Mucosa of gallbladder (tissue), 1 donor: ENCODE results near the gene OR8B4. TPM values are rescaled to one million over a fixed set of nuclear protein-coding genes. Genes with fewer than 3 reads are reported as not detected.
"Not testable (repeated sequence)": the region's sequence is repeated elsewhere in the genome, so short reads cannot be mapped to it uniquely, and the experiment has no call there.

Experiments
- DNase-seq: peaks from one replicate; pipeline ENCODE4 v3.0.0-alpha.2; 2020; ENCODE audit warnings: low spot score
- total RNA-seq: library from RNA; stranded (reverse); gene quantifications from one replicate; pipeline ENCODE4 v1.2.1, GENCODE V29; 2021
- donor health status: DM: no; HTN: no; CAD: no.

Gene OR8B4
- total RNA-seq, 1 donor from 2014 or later, result not detected

DNA sequence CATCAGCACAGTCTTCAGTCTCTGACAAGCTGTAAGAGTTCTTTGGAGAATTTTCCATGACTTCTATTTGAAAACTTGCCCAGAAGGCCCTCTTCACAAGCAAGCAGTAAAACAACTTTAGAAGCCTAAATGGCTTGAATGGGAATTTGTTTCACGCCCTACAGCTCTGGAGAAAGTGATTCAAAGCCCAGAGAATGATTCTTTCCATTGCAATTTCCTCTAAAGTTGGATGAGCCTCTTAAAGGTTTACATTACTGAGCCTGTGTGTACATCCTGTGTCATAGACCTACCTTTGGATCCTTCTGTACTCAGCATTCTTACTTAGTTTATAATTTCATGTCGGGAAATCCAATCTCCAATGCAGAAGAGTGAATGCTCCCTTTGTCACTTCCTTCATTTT lies 19.1 kb downstream of the OR8B4 start:
- no peak for DNase-seq

DNA sequence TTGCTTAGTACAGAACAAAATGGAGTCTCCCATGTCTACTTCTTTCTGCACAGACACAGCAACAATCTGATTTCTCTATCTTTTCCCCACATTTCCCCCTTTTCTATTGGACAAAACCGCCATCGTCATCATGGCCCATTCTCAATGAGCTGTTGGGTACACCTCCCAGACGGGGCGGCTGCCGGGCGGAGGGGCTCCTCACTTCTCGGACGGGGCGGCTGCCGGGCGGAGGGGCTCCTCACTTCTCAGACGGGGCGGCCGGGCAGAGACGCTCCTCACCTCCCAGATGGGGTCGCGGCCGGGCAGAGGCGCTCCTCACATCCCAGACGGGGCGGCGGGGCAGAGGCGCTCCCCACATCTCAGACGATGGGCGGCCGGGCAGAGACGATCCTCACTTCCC lies 21.5 kb downstream of the OR8B4 start:
- not testable (repeated sequence) for DNase-seq

DNA sequence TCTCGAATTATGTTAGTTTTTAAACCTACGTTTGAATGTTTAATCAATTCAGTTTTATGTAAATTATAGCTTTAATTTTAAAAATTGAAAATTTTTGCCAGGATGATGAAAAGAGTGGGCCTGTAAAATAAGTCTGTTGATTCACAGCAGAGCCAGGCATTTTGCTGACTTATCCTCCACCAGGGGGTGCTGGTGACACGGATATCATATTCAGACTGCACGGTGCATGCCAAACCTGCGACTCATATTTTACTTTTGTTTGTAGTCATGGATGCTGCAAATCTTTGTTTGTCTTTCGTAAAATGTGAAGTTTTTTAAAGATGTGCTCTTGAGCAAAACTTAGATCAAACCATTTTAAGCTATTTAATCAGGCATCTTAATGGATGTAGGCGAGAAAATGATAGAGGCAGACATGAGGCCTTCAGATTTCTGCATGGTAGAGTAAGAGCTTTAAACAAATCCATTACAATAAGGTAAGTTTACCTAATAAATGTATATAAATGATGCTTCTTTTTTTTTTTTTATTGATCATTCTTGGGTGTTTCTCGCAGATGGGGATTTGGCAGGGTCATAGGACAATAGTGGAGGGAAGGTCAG lies 22.2 kb downstream of the OR8B4 start:
- DNase-seq, result peak; percentile 53

DNA sequence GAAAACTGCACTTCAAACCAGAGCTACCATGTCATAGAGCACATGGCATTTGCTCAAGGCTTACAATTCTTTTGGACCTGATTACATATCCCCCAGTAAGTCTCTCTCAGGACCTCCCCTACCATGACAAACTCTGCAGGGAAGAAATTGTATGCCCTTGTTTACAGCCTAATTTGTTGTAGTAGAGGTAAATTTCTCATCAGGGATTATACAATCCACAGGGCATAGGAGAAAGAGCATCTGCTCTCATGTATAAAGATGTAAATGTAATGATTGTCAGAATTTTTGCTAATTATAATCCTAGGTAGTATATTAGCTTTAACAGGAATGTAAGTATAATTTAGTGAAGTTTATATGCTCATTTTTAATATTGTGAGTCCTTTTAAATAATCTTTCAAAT lies 25.7 kb downstream of the OR8B4 start, which contains the start of gene OR8B3:
Gene OR8B3 (minus strand): TSS at position 101 of the 400 bp plus-strand sequence. CDS start 1,673 bp downstream, outside the sequence.
- DNase-seq, result no peak

DNA sequence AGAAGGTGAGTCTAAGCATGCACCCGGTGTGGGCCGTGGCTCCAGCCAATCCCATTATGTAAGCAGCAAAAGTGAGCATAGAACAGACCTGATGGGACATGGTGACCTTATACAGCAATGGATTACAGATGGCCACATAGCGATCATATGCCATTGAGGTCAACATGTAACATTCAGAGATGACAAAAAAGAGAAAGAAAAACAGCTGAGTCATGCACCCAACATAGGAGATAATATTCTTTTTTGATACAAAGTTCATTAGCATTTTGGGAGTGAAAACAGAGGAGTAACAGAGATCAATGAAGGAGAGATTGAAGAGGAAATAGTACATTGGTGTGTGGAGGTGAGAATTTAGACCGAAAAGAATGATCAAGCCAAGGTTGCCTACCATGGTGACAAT lies 27.8 kb downstream of the OR8B4 start:
- DNase-seq, result not testable (repeated sequence)

DNA sequence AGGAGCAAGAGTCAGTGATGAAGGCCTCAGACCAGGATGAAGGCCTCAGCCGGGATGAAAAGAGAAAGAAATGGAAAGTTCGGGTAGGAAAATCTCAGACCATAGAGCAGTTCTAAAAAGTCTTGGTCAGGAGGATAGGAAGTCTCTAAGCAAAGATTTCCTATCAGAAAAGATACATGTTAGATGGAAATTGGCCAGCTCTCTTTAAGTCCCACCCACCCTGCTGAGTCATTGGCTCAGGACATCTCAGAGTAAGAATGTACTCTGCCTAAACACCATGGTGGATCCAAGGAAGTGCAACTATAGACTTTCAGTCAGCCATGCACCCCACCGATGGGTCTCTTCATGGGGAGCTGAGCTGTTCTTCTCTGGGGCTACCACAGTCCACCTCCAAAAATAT lies 30.3 kb downstream of the OR8B4 start:
- DNase-seq, result no peak

DNA sequence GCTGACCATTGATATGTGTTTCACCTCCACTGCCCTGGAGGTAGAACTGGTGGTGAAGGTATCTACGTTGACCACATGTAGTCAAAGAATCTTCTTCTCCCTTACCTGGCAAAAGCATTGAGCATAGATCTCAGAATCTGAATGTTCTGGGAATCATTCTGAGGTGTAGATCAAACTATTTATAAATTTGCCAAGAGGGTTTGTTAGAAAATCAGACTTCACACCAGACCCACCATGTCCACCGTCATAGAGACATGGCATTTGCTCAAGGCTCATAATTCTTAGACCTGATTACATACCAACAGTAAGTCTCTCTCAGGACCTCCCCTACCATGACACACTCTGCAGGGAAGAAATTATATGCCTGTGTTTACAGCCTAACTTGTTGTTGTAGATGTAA lies 40.3 kb downstream of the OR8B4 start, which contains the start of gene OR8B2:
Gene OR8B2 (minus strand): TSS at position 101 of the 400 bp plus-strand sequence. CDS start 1,156 bp downstream, outside the sequence.
- no peak for DNase-seq

DNA sequence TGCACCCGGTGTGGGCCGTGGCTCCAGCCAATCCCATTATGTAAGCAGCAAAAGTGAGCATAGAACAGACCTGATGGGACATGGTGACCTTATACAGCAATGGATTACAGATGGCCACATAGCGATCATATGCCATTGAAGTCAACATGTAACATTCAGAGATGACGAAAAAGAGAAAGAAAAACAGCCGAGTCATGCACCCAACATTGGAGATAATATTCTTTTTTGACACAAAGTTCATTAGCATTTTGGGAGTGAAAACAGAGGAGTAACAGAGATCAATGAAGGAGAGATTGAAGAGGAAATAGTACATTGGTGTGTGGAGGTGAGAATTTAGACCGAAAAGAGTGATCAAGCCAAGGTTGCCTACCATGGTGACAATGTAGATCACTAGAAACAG lies 41.8 kb downstream of the OR8B4 start:
- DNase-seq, result not testable (repeated sequence)

DNA sequence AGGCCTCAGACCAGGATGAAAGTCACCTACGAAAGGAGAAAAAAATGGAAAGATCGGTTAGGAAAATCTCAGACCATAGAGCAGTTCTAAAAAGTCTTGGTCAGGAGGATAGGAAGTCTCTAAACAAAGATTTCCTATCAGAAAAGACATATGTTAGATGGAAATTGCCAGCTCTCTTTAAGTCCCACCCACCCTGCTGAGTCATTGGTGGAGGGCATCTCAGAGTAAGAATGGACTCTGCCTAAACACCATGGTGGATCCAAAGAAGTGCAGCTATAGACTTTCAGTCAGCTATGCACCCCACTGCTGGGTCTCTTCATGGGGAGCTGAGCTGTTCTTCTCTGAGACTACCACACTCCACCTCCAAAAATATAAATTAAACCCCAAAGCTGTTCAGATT lies 44.1 kb downstream of the OR8B4 start:
- DNase-seq, result no peak

DNA sequence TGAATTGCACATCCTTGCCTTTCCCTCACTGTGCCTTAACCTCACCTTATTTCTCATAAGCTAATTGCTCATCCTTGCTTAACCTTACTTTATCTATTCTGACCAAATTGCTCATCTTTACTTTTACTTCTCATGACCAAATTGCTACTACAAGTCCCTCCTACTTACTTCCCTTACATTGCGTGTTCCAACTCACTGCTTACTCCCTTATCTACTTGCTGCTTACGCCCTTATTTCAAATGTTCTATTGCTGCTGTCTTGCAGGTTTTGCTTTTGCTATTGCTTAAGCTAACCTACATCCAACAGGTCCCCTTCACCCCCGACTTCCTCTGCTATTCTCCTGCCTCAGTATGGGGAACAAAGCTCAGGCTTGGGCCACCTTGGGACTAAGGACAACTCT lies 48.4 kb downstream of the OR8B4 start:
- no peak for DNase-seq

Other genes with a start within 250 kb of the OR8B4 start
- not detected for gene OR10D3, start 241.5 kb downstream of the OR8B4 start, total RNA-seq
- gene OR8G1, start 183.8 kb downstream of the OR8B4 start, total RNA-seq, result not detected
- not detected for gene OR8G5, start 168.5 kb downstream of the OR8B4 start, total RNA-seq
- gene OR8D1, start 110.9 kb downstream of the OR8B4 start, total RNA-seq, result not detected
- gene OR8D2, start 104.7 kb downstream of the OR8B4 start, total RNA-seq, result not detected
- gene OR8B2, start 40.4 kb downstream of the OR8B4 start, total RNA-seq, result not detected
- not detected for gene OR8B3, start 25.8 kb downstream of the OR8B4 start, total RNA-seq
- not detected for gene OR8B8, start 20.8 kb upstream of the OR8B4 start, total RNA-seq
- not detected for gene OR8B12, start 118.8 kb upstream of the OR8B4 start, total RNA-seq
- gene OR8A1, start 145.1 kb upstream of the OR8B4 start, total RNA-seq, result not detected
- gene PANX3, start 186.6 kb upstream of the OR8B4 start, total RNA-seq, result not detected
- gene TBRG1, start 198.0 kb upstream of the OR8B4 start, total RNA-seq, result 43.9 TPM
- gene SIAE, start 248.9 kb upstream of the OR8B4 start, total RNA-seq, result 33.1 TPM
- 6.4 TPM for gene SPA17, start 249.0 kb upstream of the OR8B4 start, total RNA-seq